GM10266 (cell line): ENCODE results near the gene RNF114.

ENCODE experiments used
- DNase-seq: peaks from one replicate; pipeline ENCODE4 v3.0.0; 2012; ENCODE audit errors: extremely low spot score
- CTCF ChIP-seq: IDR thresholded peaks from 2 replicates; pipeline ENCODE4 v1.5.1; 2012; ENCODE audit warnings: mild to moderate bottlenecking, low read depth; ENCODE audit not compliant: control insufficient read depth, insufficient read depth; ENCODE audit errors: missing control alignments

RNF114 gene

GRCh38 chr20:49919461-49919860 lies 16.7 kb upstream of the RNF114 start:
- no peak for TF ChIP-seq CTCF
- no peak for DNase-seq

GRCh38 chr20:49924247-49924646 lies 11.9 kb upstream of the RNF114 start:
- no peak for TF ChIP-seq CTCF
- no peak for DNase-seq

GRCh38 chr20:49925901-49926454 lies 10.2 kb upstream of the RNF114 start:
- no peak for DNase-seq
- no peak for TF ChIP-seq CTCF

GRCh38 chr20:49928411-49929141 lies 7.6 kb upstream of the RNF114 start:
- DNase-seq: peak; percentile 83
- TF ChIP-seq CTCF: peak; percentile 88

GRCh38 chr20:49929142-49929494 lies 7.1 kb upstream of the RNF114 start:
- DNase-seq: no peak
- no peak for TF ChIP-seq CTCF

GRCh38 chr20:49935746-49936152 lies 448 bp upstream of the RNF114 start:
- TF ChIP-seq CTCF: no peak
- DNase-seq: no peak
